LNCaP clone FGC (cell line): Measurements from ENCODE around the gene PSPH.
A peak's percentile ranks its signal among the peaks of the same experiment; 100 is the strongest.
"Not testable (repeated sequence)": the region's sequence is repeated elsewhere in the genome, so short reads cannot be mapped to it uniquely, and the experiment has no call there.

ENCODE experiments used
- DNase-seq: peaks from one replicate; pipeline ENCODE4 v3.0.0-alpha.2; 2011; ENCODE audit warnings: low read depth
- H3K4me3 ChIP-seq: 2 replicates; pipeline ENCODE4 v1.5.1; 2011; ENCODE audit warnings: mild to moderate bottlenecking, low read depth, low read length, control low read depth
- CTCF ChIP-seq: IDR thresholded peaks from 2 replicates; pipeline ENCODE4 v1.5.1; 2012; ENCODE audit warnings: mild to moderate bottlenecking; ENCODE audit not compliant: control insufficient read depth, insufficient read depth; ENCODE audit errors: extremely low read depth

Gene PSPH

DNA sequence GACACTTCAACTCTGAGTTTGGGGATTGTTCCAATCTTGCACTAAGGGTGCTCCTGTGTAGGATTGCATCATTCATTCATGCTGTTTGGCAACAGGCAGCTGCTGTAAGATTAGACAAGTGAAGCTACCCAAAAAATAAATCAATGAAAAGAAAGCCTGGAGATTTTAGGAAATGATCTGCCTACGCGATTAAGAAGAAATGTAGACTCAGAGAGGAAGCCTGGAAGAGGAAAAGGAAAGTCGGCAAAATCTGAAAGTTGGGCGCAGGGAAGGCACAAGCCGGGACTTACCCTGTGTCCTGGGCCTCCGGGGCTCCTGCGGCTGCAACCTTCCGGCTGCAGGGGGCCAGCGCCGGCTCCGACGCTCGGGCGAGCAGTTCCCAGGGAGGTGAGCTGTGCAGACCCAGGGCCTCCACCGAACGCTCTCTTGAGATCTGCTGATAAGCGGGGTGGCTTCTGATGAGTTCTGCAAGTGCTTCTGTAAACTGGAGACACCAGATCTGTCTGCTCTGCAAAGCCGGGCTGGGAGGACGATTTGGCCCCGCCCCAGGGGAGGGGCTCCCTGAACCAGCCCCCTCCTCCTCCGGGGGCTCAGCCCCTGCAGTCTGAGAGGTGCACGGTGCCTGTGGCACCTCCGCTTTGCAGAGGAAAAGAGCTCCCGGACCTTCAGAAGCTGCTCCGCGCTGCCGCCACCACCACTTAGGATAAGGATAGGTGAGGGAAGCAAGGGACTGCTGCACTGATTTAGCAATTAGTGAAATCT lies 17.4 kb downstream of the PSPH start:
- TF ChIP-seq CTCF, result no peak
- peak overlapping the region; percentile 78 for H3K4me3 ChIP-seq
- peak; percentile 72 for DNase-seq

DNA sequence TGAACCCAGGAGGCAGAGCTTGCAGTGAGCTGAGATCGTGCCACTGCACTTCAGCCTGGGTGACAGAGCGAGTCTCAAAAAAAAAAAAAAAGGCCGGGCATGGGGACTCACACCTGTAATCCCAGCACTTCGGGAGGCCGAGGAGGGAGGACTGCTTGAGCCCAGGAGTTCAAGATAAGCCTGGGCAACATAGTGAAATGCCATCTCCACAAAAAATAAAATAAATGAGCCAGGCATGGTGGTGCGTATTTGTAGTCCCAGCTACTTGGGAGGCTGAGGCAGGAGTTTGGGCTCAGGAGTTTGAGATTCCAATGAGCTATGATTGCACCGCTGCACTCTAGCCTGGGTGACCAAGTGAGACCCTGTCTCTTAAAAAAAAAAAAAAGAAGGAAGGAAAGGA lies 18.7 kb downstream of the PSPH start:
- not testable (repeated sequence) for H3K4me3 ChIP-seq

DNA sequence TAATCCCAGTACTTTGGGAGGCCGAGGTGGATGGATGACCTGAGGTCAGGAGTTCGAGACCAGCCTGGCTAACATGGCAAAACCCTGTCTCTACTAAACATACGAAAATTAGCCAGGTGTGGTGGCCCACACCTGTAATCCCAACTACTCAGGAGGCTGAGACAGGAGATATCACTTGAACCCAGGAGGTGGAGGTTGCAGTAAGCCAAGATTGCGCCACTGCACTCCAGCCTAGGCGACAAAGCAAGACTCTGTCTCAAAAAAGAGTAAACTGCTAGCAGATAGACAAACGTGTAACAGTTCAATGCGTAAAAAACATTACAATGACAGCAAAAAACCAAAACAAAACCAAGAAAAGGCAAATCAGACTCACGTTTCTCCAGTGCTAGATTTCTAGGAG lies 19.7 kb downstream of the PSPH start:
- H3K4me3 ChIP-seq, DNase-seq: not testable (repeated sequence)

More for the DNA sequence above, 18.7 kb downstream of the PSPH start:
- not testable (repeated sequence) for DNase-seq

GRCh38 chr7:56030340-56030739 lies 20.9 kb downstream of the PSPH start:
- no peak overlapping the region for H3K4me3 ChIP-seq
- DNase-seq, result no peak
- TF ChIP-seq CTCF, result no peak

DNA sequence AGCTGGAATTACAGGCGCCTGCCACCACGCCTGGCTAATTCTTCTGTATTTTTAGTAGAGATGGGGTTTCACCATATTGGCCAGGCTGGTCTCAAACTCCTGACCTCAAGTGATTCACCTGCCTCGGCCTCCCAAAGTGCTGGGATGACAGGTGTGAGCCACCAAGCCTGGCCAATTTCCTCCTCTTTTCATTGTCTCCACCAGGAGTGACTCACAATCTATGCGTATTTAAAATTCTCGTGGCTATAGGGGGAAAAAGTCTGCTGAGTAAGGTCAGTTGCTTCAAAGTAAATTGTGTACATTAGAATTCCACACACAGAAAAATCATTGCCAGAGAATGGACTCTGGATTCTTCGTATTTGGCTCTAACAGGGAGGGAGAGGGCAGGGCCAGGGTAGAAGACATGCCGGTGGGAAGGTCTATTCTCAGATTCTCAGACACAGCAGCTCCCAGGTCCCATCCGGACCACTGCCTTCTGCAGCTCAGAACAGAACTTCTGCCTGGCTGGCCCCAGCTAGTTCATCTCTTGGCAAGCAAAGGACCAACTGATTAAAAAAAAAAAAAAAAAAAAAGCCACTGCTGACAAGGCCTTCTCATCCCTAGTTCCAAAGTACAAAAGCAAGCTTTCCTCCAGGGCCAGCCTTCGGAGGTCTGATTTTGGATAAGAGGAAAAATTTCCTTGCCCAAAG lies 22.2 kb downstream of the PSPH start:
- no peak for TF ChIP-seq CTCF
- H3K4me3 ChIP-seq, result no peak overlapping the region

GRCh38 chr7:56026538-56026937 lies 24.7 kb downstream of the PSPH start:
- DNase-seq, result no peak
- no peak overlapping the region for H3K4me3 ChIP-seq
- no peak for TF ChIP-seq CTCF

More for the DNA sequence above, 22.2 kb downstream of the PSPH start:
- DNase-seq, result no peak

DNA sequence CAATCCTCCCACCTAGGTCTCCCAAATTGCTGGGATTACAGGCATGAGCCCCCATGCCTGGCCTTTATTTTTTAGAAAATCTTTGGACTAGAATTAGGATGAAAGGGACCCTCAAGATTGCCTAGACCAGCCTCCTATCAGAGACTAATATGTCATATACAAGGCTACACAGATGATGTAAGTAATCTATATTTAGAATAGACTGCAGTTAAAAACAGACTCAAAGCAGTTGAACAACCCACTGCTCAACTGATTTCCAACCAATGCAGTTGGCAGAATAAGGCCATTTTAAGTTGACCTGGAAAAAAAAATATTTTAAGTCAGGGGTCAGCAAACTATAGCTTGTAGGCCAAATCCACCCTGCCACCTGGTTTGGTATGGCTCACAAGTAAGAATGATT lies 27.7 kb downstream of the PSPH start:
- TF ChIP-seq CTCF, result no peak
- H3K4me3 ChIP-seq, result no peak overlapping the region
- DNase-seq, result no peak

GRCh38 chr7:56019501-56019900 lies 31.7 kb downstream of the PSPH start:
- no peak overlapping the region for H3K4me3 ChIP-seq
- TF ChIP-seq CTCF, result no peak
- DNase-seq, result no peak

GRCh38 chr7:56017015-56017414 lies 34.2 kb downstream of the PSPH start:
- not testable (repeated sequence) for DNase-seq

More at GRCh38 chr7:56017015-56017414, 34.2 kb downstream of the PSPH start:
- H3K4me3 ChIP-seq, result not testable (repeated sequence)
